Measurements from ENCODE around the gene MB. TPM values are rescaled to one million over a fixed set of nuclear protein-coding genes. Genes with fewer than 3 reads are reported as not detected.
"Not testable (repeated sequence)": the region's sequence is repeated elsewhere in the genome, so short reads cannot be mapped to it uniquely, and the experiment has no call there.

MB gene
- polyA plus RNA-seq, 1 donor = 7.2 TPM

- H3K36me3 ChIP-seq (ENCODE audit: control insufficient read depth, insufficient read depth, low read length) = no peaks in the 10 kb centered on the region
- H3K4me1 ChIP-seq (ENCODE audit: control insufficient read depth, insufficient read depth, low read length) = peaks cover 2% of the 10 kb centered on the region
- no peaks in the 10 kb centered on the region for H3K9me3 ChIP-seq (ENCODE audit: control insufficient read depth, low read depth, low read length)
- WGBS (ENCODE audit: insufficient coverage, low lambda C conversion rate) = 100% methylated on average over 1 of the region's 3 CpGs
- H3K27me3 ChIP-seq (ENCODE audit: control insufficient read depth, insufficient read depth, low read length) = no peaks in the 10 kb centered on the region
- H3K27ac ChIP-seq (ENCODE audit: low read length) = no peak overlapping the region
- DNase-seq = no peak
- H3K4me3 ChIP-seq (ENCODE audit: low read length) = no peak overlapping the region
These were observed 11.6 kb upstream of the MB start for GRCh38 chr22:35628732-35629131.

- H3K27ac ChIP-seq (ENCODE audit: low read length) = peak overlapping the region; percentile 97
These were observed 10.3 kb upstream of the MB start for GRCh38 chr22:35627267-35628041.

GRCh38 chr22:35625763-35626432, 8.8 kb upstream of the MB start:
- Histone ChIP-seq H3K36me3 (ENCODE audit: control insufficient read depth, insufficient read depth, low read length) (no peaks in the 10 kb centered on the region), H3K27ac (ENCODE audit: low read length) (no peak overlapping the region), H3K4me1 (ENCODE audit: control insufficient read depth, insufficient read depth, low read length) (peaks cover 5% of the 10 kb centered on the region), H3K4me3 (ENCODE audit: low read length) (no peak overlapping the region), H3K27me3 (ENCODE audit: control insufficient read depth, insufficient read depth, low read length) (no peaks in the 10 kb centered on the region), H3K9me3 (ENCODE audit: control insufficient read depth, low read depth, low read length) (no peaks in the 10 kb centered on the region)
- no peak for DNase-seq
- no CpG with 5 or more reads among the region's 10 CpGs for WGBS (ENCODE audit: insufficient coverage, low lambda C conversion rate)

More at GRCh38 chr22:35627267-35628041, 10.3 kb upstream of the MB start:
- peaks cover 5% of the 10 kb centered on the region for H3K4me1 ChIP-seq (ENCODE audit: control insufficient read depth, insufficient read depth, low read length)
- no peaks in the 10 kb centered on the region for H3K36me3 ChIP-seq (ENCODE audit: control insufficient read depth, insufficient read depth, low read length)
- H3K4me3 ChIP-seq (ENCODE audit: low read length) = peak overlapping the region; percentile 67
- peak; percentile 84 to 95 for DNase-seq
- no CpG with 5 or more reads among the region's 21 CpGs for WGBS (ENCODE audit: insufficient coverage, low lambda C conversion rate)
- no peaks in the 10 kb centered on the region for H3K27me3 ChIP-seq (ENCODE audit: control insufficient read depth, insufficient read depth, low read length)
- H3K9me3 ChIP-seq (ENCODE audit: control insufficient read depth, low read depth, low read length) = no peaks in the 10 kb centered on the region

GRCh38 chr22:35624547-35624946, 7.4 kb upstream of the MB start:
- WGBS (ENCODE audit: insufficient coverage, low lambda C conversion rate) = no CpG with 5 or more reads among the region's 6 CpGs
- H3K36me3 ChIP-seq (ENCODE audit: control insufficient read depth, insufficient read depth, low read length) = no peaks in the 10 kb centered on the region
- peaks cover 5% of the 10 kb centered on the region for H3K4me1 ChIP-seq (ENCODE audit: control insufficient read depth, insufficient read depth, low read length)
- no peak overlapping the region for H3K27ac ChIP-seq (ENCODE audit: low read length)
- no peak overlapping the region for H3K4me3 ChIP-seq (ENCODE audit: low read length)
- H3K27me3 ChIP-seq (ENCODE audit: control insufficient read depth, insufficient read depth, low read length) = no peaks in the 10 kb centered on the region
- DNase-seq = no peak
- no peaks in the 10 kb centered on the region for H3K9me3 ChIP-seq (ENCODE audit: control insufficient read depth, low read depth, low read length)

GRCh38 chr22:35623885-35624284, 6.8 kb upstream of the MB start:
- not testable (repeated sequence) for H3K4me1 ChIP-seq (ENCODE audit: control insufficient read depth, insufficient read depth, low read length); H3K27me3 ChIP-seq (ENCODE audit: control insufficient read depth, insufficient read depth, low read length); H3K36me3 ChIP-seq (ENCODE audit: control insufficient read depth, insufficient read depth, low read length); H3K9me3 ChIP-seq (ENCODE audit: control insufficient read depth, low read depth, low read length); H3K4me3 ChIP-seq (ENCODE audit: low read length); H3K27ac ChIP-seq (ENCODE audit: low read length); DNase-seq
- WGBS (ENCODE audit: insufficient coverage, low lambda C conversion rate) = 90% methylated on average over 2 of the region's 5 CpGs

GRCh38 chr22:35622191-35622913, 5.2 kb upstream of the MB start:
- H3K27ac ChIP-seq (ENCODE audit: low read length) = no peak overlapping the region
- no peaks in the 10 kb centered on the region for H3K27me3 ChIP-seq (ENCODE audit: control insufficient read depth, insufficient read depth, low read length)
- no CpG with 5 or more reads among the region's 9 CpGs for WGBS (ENCODE audit: insufficient coverage, low lambda C conversion rate)
- H3K9me3 ChIP-seq (ENCODE audit: control insufficient read depth, low read depth, low read length) = no peaks in the 10 kb centered on the region
- DNase-seq = peak; percentile 38 to 65
- peaks cover 5% of the 10 kb centered on the region for H3K4me1 ChIP-seq (ENCODE audit: control insufficient read depth, insufficient read depth, low read length)
- no peaks in the 10 kb centered on the region for H3K36me3 ChIP-seq (ENCODE audit: control insufficient read depth, insufficient read depth, low read length)
- H3K4me3 ChIP-seq (ENCODE audit: low read length) = no peak overlapping the region

GRCh38 chr22:35621451-35621850, 4.3 kb upstream of the MB start:
- Histone ChIP-seq H3K4me1 (ENCODE audit: control insufficient read depth, insufficient read depth, low read length) (peaks cover 3% of the 10 kb centered on the region), H3K27me3 (ENCODE audit: control insufficient read depth, insufficient read depth, low read length) (no peaks in the 10 kb centered on the region), H3K4me3 (ENCODE audit: low read length) (no peak overlapping the region), H3K9me3 (ENCODE audit: control insufficient read depth, low read depth, low read length) (no peaks in the 10 kb centered on the region), H3K36me3 (ENCODE audit: control insufficient read depth, insufficient read depth, low read length) (no peaks in the 10 kb centered on the region), H3K27ac (ENCODE audit: low read length) (peak overlapping the region; percentile 25)
- 100% methylated on average over 3 of the region's 6 CpGs for WGBS (ENCODE audit: insufficient coverage, low lambda C conversion rate)
- no peak for DNase-seq

GRCh38 chr22:35620624-35621251, 3.6 kb upstream of the MB start:
- no CpG with 5 or more reads among the region's 15 CpGs for WGBS (ENCODE audit: insufficient coverage, low lambda C conversion rate)
- peak; percentile 36 to 37 for DNase-seq
- Histone ChIP-seq H3K4me1 (ENCODE audit: control insufficient read depth, insufficient read depth, low read length) (peaks cover 3% of the 10 kb centered on the region), H3K36me3 (ENCODE audit: control insufficient read depth, insufficient read depth, low read length) (no peaks in the 10 kb centered on the region), H3K4me3 (ENCODE audit: low read length) (no peak overlapping the region), H3K27me3 (ENCODE audit: control insufficient read depth, insufficient read depth, low read length) (no peaks in the 10 kb centered on the region), H3K27ac (ENCODE audit: low read length) (peak overlapping the region; percentile 25), H3K9me3 (ENCODE audit: control insufficient read depth, low read depth, low read length) (no peaks in the 10 kb centered on the region)

GRCh38 chr22:35619336-35620094, 2.4 kb upstream of the MB start:
- Histone ChIP-seq H3K4me1 (ENCODE audit: control insufficient read depth, insufficient read depth, low read length) (peaks cover 3% of the 10 kb centered on the region), H3K36me3 (ENCODE audit: control insufficient read depth, insufficient read depth, low read length) (no peaks in the 10 kb centered on the region), H3K27ac (ENCODE audit: low read length) (no peak overlapping the region), H3K4me3 (ENCODE audit: low read length) (no peak overlapping the region), H3K9me3 (ENCODE audit: control insufficient read depth, low read depth, low read length) (no peaks in the 10 kb centered on the region), H3K27me3 (ENCODE audit: control insufficient read depth, insufficient read depth, low read length) (no peaks in the 10 kb centered on the region)
- WGBS (ENCODE audit: insufficient coverage, low lambda C conversion rate) = no CpG with 5 or more reads among the region's 13 CpGs
- DNase-seq = no peak

Data from large intestine (tissue), 3 donors.